GM12878 (cell line): ENCODE measurements around the gene GPR63. TPM values are rescaled to one million over a fixed set of nuclear protein-coding genes. Genes with fewer than 3 reads are reported as not detected.

Experiments
- ATF2 ChIP-seq: IDR thresholded peaks from 2 replicates; pipeline ENCODE4 v1.6.1; 2012; ENCODE audit warnings: low read length, inconsistent platforms
- BCL11A ChIP-seq: IDR thresholded peaks from 2 replicates; pipeline ENCODE4 v1.6.1; 2011; ENCODE audit warnings: low read depth, low read length
- FOS ChIP-seq: IDR thresholded peaks from 3 replicates; pipeline ENCODE4 v1.6.1; 2011; ENCODE audit warnings: borderline replicate concordance; ENCODE audit not compliant: insufficient read length; ENCODE audit errors: extremely low read depth
- GABPA ChIP-seq: IDR thresholded peaks from 2 replicates; pipeline ENCODE4 v1.6.1; 2014; ENCODE audit warnings: antibody characterized with exemption, low read depth, mild to moderate bottlenecking, inconsistent platforms
- HDGF ChIP-seq: fragments of 450-650 bp; IDR thresholded peaks from 2 replicates; pipeline ENCODE4 v1.6.1; 2016; ENCODE audit warnings: antibody characterized with exemption
- IKZF1 ChIP-seq: fragments of 450-650 bp; conservative IDR thresholded peaks from 2 replicates; pipeline ENCODE4 v1.6.1; 2017; ENCODE audit warnings: antibody characterized with exemption, mild to moderate bottlenecking
- MAX ChIP-seq: IDR thresholded peaks from 2 replicates; pipeline ENCODE4 v1.6.1; 2012; ENCODE audit warnings: low read depth, low read length, improper control_type of control experiment
- MEF2A ChIP-seq: IDR thresholded peaks from 2 replicates; pipeline ENCODE4 v1.6.1; 2011; ENCODE audit warnings: low read depth, mild to moderate bottlenecking, low read length, moderate library complexity; ENCODE audit not compliant: insufficient read depth
- MTA2 ChIP-seq: fragments of 450-650 bp; IDR thresholded peaks from 2 replicates; pipeline ENCODE4 v1.6.1; 2016; ENCODE audit warnings: low read depth, mild to moderate bottlenecking, moderate library complexity
- NKRF ChIP-seq: fragments of 450-650 bp; conservative IDR thresholded peaks from 2 replicates; pipeline ENCODE4 v1.6.1; 2017; ENCODE audit warnings: mild to moderate bottlenecking, moderate library complexity
- NR2F1 ChIP-seq: fragments of 450-650 bp; conservative IDR thresholded peaks from 2 replicates; pipeline ENCODE4 v1.6.1; 2017; ENCODE audit warnings: mild to moderate bottlenecking
- PAX5 ChIP-seq: IDR thresholded peaks from 2 replicates; pipeline ENCODE4 v1.6.1; 2011; ENCODE audit warnings: low read depth, low read length, borderline replicate concordance
- SMARCA5 ChIP-seq: fragments of 450-650 bp; IDR thresholded peaks from 2 replicates; pipeline ENCODE4 v1.6.1; 2017; ENCODE audit warnings: mild to moderate bottlenecking
- TAF1 ChIP-seq: IDR thresholded peaks from 2 replicates; pipeline ENCODE4 v1.6.1; 2011; ENCODE audit warnings: mild to moderate bottlenecking, low read depth, low read length, borderline replicate concordance
- TCF3 ChIP-seq: IDR thresholded peaks from 2 replicates; pipeline ENCODE4 v1.6.1; 2012; ENCODE audit warnings: low read depth, mild to moderate bottlenecking, low read length, borderline replicate concordance; ENCODE audit not compliant: insufficient read depth
- ZBTB40 ChIP-seq: fragments of 450-650 bp; IDR thresholded peaks from 2 replicates; pipeline ENCODE4 v1.6.1; 2016; ENCODE audit warnings: mild to moderate bottlenecking, moderate library complexity, borderline replicate concordance
- polyA plus RNA-seq, 11 experiments: library from polyadenylated mRNA; depleted of rRNA in 4 of 11; unstranded in 6 of 11; stranded (reverse) in 5 of 11; fragments of >200 nt; fragmentation: Nextera tagmentation in 4 of 11; fragmentation: Illumina TruSeq in 1 of 11; extraction: Ambion mirVana in 4 of 11; extraction: Trizol in 1 of 11; gene quantifications; 1 replicate in 1 of 11; 2 replicates in 10 of 11; pipeline versions ENCODE4 v1.2.1 to v1.2.3, GENCODE V29; 2011 to 2016; ENCODE audit warnings: inconsistent platforms in 2 of 11, missing spikeins in 2 of 11, low read depth in 1 of 11
- total RNA-seq, 4 experiments: library from RNA; depleted of rRNA in 3 of 4; stranded (reverse); fragments of >200 nt in 3 of 4; fragmentation: Illumina TruSeq in 1 of 4; extraction: Trizol in 1 of 4; gene quantifications; 2 replicates each; pipeline versions ENCODE4 v1.2.1 to v1.2.3, GENCODE V29; 2013 to 2021
- TF ChIP-seq, protein P1 (sequence below): IDR thresholded peaks from 2 replicates; pipeline ENCODE4 v1.6.1; 2011; ENCODE audit warnings: borderline replicate concordance, low read depth, mild to moderate bottlenecking, moderate library complexity, low read length; ENCODE audit not compliant: insufficient read depth, poor library complexity, severe bottlenecking
- TF ChIP-seq, protein P2 (sequence below): IDR thresholded peaks from 2 replicates; pipeline ENCODE4 v1.6.1; 2011; ENCODE audit warnings: borderline replicate concordance, low read depth, mild to moderate bottlenecking, moderate library complexity, mixed read lengths, low read length; ENCODE audit not compliant: insufficient read depth; ENCODE audit errors: extremely low read length
- TF ChIP-seq, protein P3 (sequence below): fragments of 450-650 bp; IDR thresholded peaks from 2 replicates; pipeline ENCODE4 v1.6.1; 2017; ENCODE audit warnings: borderline replicate concordance

GPR63 gene
- total and polyA plus RNA-seq, 10 of the 15 experiments (the other 5 are each of a cell fraction or from before 2014, with no cell fraction given), result 1.6 to 6.6 (median 3.5) TPM

- TF ChIP-seq ATF2 (peak; percentile 64), ZBTB40 (no peak), NR2F1 (no peak; the same call in 1 of the 2 replicates), GABPA (no peak), MAX (no peak), SMARCA5 (no peak), TAF1 (no peak), BCL11A (peak; percentile 73; the same call in 1 of the 2 replicates), NKRF (no peak), HDGF (no peak), PAX5 (no peak), FOS (no peak), MTA2 (peak; percentile 76; the same call in 1 of the 2 replicates), TCF3 (no peak), IKZF1 (peak; percentile 62), MEF2A (no peak)
- TF ChIP-seq, protein P1, sequence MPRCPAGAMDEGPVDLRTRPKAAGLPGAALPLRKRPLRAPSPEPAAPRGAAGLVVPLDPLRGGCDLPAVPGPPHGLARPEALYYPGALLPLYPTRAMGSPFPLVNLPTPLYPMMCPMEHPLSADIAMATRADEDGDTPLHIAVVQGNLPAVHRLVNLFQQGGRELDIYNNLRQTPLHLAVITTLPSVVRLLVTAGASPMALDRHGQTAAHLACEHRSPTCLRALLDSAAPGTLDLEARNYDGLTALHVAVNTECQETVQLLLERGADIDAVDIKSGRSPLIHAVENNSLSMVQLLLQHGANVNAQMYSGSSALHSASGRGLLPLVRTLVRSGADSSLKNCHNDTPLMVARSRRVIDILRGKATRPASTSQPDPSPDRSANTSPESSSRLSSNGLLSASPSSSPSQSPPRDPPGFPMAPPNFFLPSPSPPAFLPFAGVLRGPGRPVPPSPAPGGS, result no peak
- TF ChIP-seq, protein P2, sequence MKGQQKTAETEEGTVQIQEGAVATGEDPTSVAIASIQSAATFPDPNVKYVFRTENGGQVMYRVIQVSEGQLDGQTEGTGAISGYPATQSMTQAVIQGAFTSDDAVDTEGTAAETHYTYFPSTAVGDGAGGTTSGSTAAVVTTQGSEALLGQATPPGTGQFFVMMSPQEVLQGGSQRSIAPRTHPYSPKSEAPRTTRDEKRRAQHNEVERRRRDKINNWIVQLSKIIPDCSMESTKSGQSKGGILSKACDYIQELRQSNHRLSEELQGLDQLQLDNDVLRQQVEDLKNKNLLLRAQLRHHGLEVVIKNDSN, result no peak
- TF ChIP-seq, protein P3, sequence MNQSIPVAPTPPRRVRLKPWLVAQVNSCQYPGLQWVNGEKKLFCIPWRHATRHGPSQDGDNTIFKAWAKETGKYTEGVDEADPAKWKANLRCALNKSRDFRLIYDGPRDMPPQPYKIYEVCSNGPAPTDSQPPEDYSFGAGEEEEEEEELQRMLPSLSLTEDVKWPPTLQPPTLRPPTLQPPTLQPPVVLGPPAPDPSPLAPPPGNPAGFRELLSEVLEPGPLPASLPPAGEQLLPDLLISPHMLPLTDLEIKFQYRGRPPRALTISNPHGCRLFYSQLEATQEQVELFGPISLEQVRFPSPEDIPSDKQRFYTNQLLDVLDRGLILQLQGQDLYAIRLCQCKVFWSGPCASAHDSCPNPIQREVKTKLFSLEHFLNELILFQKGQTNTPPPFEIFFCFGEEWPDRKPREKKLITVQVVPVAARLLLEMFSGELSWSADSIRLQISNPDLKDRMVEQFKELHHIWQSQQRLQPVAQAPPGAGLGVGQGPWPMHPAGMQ, result no peak
These were observed 42.3 kb downstream of the GPR63 start (continued) for GRCh38 chr6:96794980-96795379.
